HG03432 (cell line): ENCODE data around the gene TGFBI.
A peak's percentile ranks its signal among the peaks of the same experiment; 100 is the strongest.

ENCODE experiments used
- ATAC-seq: cut with Tn5 transposase; IDR thresholded peaks from one replicate; pipeline ENCODE4 v1.9.1; 2021; ENCODE audit warnings: mild to moderate bottlenecking, moderate library complexity; ENCODE audit not compliant: unreplicated experiment

TGFBI gene

GRCh38 chr5:136025900-136026299 is 2.9 kb upstream of the TGFBI start:
- no peak for ATAC-seq

GRCh38 chr5:136026636-136027035 is 2.2 kb upstream of the TGFBI start:
- ATAC-seq: no peak

GRCh38 chr5:136027311-136027710 is 1.5 kb upstream of the TGFBI start:
- ATAC-seq: no peak

- no peak for ATAC-seq
Observed at GRCh38 chr5:136028090-136028489, 698 bp upstream of the TGFBI start.

GRCh38 chr5:136030252-136030651 is 1.5 kb downstream of the TGFBI start:
- ATAC-seq: no peak

GRCh38 chr5:136030956-136031611 is 2.3 kb downstream of the TGFBI start:
- peak; percentile 72 for ATAC-seq

- ATAC-seq: no peak
Observed at GRCh38 chr5:136031711-136032110, 2.9 kb downstream of the TGFBI start.

GRCh38 chr5:136032564-136032963 is 3.8 kb downstream of the TGFBI start:
- ATAC-seq: no peak

GRCh38 chr5:136033234-136033633 is 4.4 kb downstream of the TGFBI start:
- ATAC-seq: no peak

GRCh38 chr5:136033848-136034247 is 5.1 kb downstream of the TGFBI start:
- no peak for ATAC-seq

- ATAC-seq: no peak
Observed at GRCh38 chr5:136034492-136034891, 5.7 kb downstream of the TGFBI start.

- ATAC-seq: no peak
Observed at GRCh38 chr5:136034984-136035383, 6.2 kb downstream of the TGFBI start.

- no peak for ATAC-seq
Observed at GRCh38 chr5:136035837-136036236, 7.0 kb downstream of the TGFBI start.

- no peak for ATAC-seq
Observed at GRCh38 chr5:136036293-136036911, 7.6 kb downstream of the TGFBI start.

- peak; percentile 85 for ATAC-seq
Observed at GRCh38 chr5:136037001-136037705, 8.4 kb downstream of the TGFBI start.

- ATAC-seq: no peak
Observed at GRCh38 chr5:136038635-136039034, 9.8 kb downstream of the TGFBI start.

GRCh38 chr5:136039202-136039601 is 10.4 kb downstream of the TGFBI start:
- ATAC-seq: no peak

- no peak for ATAC-seq
Observed at GRCh38 chr5:136040746-136041415, 12.1 kb downstream of the TGFBI start.

GRCh38 chr5:136042156-136042555 is 13.4 kb downstream of the TGFBI start:
- ATAC-seq: no peak

- no peak for ATAC-seq
Observed at GRCh38 chr5:136042665-136043121, 13.9 kb downstream of the TGFBI start.

GRCh38 chr5:136043551-136043950 is 14.8 kb downstream of the TGFBI start:
- no peak for ATAC-seq
